Suprapubic skin (tissue), 4 donors: ENCODE measurements around the gene SSBP1. TPM values are rescaled to one million over a fixed set of nuclear protein-coding genes. Genes with fewer than 3 reads are reported as not detected.

Experiments
- DNase-seq, 2 donors: peaks; one replicate each; pipeline ENCODE4 v3.0.0-alpha.2; 2019; ENCODE audit warnings: low spot score in 2 of 2
- H3K27ac ChIP-seq: fragments of 200-600 bp; sonication (generic); one replicate; pipeline ENCODE4 v1.5.1; 2019
- H3K27me3 ChIP-seq: fragments of 200-600 bp; sonication (generic); one replicate; pipeline ENCODE4 v1.5.1; 2019
- H3K36me3 ChIP-seq: fragments of 200-600 bp; sonication (generic); one replicate; pipeline ENCODE4 v1.5.1; 2019
- H3K4me1 ChIP-seq: fragments of 200-600 bp; sonication (generic); one replicate; pipeline ENCODE4 v1.5.1; 2019
- H3K4me3 ChIP-seq: fragments of 200-600 bp; sonication (generic); one replicate; pipeline ENCODE4 v1.5.1; 2019; ENCODE audit warnings: mild to moderate bottlenecking
- H3K9me3 ChIP-seq: fragments of 200-600 bp; sonication (generic); one replicate; pipeline ENCODE4 v1.5.1; 2019
- EP300 ChIP-seq: sonication (generic); formaldehyde crosslinking; IDR thresholded peaks from one replicate; pipeline ENCODE4 v1.6.1; 2017; ENCODE audit warnings: antibody characterized with exemption
- POLR2A ChIP-seq, 2 donors: fragments of 450-650 bp; IDR thresholded peaks; one replicate each; pipeline ENCODE4 v1.6.1; 2017; ENCODE audit warnings: antibody characterized with exemption in 2 of 2, mild to moderate bottlenecking in 2 of 2, moderate library complexity in 2 of 2
- POLR2AphosphoS5 ChIP-seq, 3 donors: sonication (generic); formaldehyde crosslinking; IDR thresholded peaks; one replicate each; pipeline ENCODE4 v1.6.1; 2017; ENCODE audit warnings: antibody characterized with exemption in 3 of 3
- WGBS: methylation state at CpG from one replicate; pipeline ENCODE4 v1.1.5; 2018; 5-methylcytosine and 5-hydroxymethylcytosine counted together
- total RNA-seq, 4 donors: library from RNA; depleted of rRNA; stranded (reverse); fragments of >200 nt; gene quantifications; one replicate each; pipeline ENCODE4 v1.1.0, GENCODE V29; 2016
- TF ChIP-seq, protein P1 (sequence below), 2 donors: fragments of 200-600 bp in 1 of 2; fragments of 450-650 bp in 1 of 2; sonication (generic) in 1 of 2; IDR thresholded peaks; one replicate each; pipeline ENCODE4 v1.5.1; 2016 to 2019; ENCODE audit warnings: antibody characterized with exemption in 2 of 2, mild to moderate bottlenecking in 1 of 2, moderate library complexity in 1 of 2

The SSBP1 gene
- total RNA-seq, 4 donors from 2014 or later: 71.8 to 105 (median 92.8) TPM

DNA sequence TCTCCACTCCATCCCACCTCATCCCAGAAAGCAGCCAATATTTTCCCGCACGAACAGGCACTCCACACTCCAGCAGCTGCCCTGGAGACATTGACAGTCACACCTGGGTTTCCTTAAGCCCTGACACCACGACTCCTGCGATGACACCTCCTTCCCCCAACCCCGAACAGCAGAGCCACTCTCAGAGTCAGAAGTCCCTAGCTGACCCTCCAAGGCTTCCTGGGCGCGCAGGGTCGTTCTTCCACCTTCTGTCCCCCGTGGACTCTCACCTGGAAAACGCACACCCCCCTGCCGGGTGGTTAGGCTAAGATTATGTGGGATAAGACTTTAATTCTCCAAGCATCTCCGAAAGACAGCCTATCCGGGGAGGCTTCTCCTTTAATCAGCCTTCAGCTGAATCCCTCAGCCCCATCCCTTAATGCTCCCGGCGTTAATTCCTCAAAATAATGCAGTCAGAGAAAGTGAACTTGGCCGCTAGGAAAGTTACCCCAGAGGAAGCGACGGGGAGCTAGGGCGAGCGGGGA is 37.2 kb upstream of the SSBP1 start:
- Histone ChIP-seq H3K27ac (peak overlapping the region; percentile 80), H3K27me3 (no peaks in the 10 kb centered on the region), H3K36me3 (no peaks in the 10 kb centered on the region), H3K4me1 (peaks cover 35% of the 10 kb centered on the region), H3K9me3 (no peaks in the 10 kb centered on the region), H3K4me3 (peak overlapping the region; percentile 93)
- TF ChIP-seq EP300: no peak
- TF ChIP-seq, protein P1, sequence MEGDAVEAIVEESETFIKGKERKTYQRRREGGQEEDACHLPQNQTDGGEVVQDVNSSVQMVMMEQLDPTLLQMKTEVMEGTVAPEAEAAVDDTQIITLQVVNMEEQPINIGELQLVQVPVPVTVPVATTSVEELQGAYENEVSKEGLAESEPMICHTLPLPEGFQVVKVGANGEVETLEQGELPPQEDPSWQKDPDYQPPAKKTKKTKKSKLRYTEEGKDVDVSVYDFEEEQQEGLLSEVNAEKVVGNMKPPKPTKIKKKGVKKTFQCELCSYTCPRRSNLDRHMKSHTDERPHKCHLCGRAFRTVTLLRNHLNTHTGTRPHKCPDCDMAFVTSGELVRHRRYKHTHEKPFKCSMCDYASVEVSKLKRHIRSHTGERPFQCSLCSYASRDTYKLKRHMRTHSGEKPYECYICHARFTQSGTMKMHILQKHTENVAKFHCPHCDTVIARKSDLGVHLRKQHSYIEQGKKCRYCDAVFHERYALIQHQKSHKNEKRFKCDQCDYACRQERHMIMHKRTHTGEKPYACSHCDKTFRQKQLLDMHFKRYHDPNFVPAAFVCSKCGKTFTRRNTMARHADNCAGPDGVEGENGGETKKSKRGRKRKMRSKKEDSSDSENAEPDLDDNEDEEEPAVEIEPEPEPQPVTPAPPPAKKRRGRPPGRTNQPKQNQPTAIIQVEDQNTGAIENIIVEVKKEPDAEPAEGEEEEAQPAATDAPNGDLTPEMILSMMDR (IDR thresholded peaks at IDR 0.05): no peak
- no peak for TF ChIP-seq POLR2A (IDR thresholded peaks at IDR 0.05)
- TF ChIP-seq POLR2AphosphoS5 (IDR thresholded peaks at IDR 0.05): no peak
- WGBS: 13% methylated on average over 16 of the region's 20 CpGs
- no peak for DNase-seq

DNA sequence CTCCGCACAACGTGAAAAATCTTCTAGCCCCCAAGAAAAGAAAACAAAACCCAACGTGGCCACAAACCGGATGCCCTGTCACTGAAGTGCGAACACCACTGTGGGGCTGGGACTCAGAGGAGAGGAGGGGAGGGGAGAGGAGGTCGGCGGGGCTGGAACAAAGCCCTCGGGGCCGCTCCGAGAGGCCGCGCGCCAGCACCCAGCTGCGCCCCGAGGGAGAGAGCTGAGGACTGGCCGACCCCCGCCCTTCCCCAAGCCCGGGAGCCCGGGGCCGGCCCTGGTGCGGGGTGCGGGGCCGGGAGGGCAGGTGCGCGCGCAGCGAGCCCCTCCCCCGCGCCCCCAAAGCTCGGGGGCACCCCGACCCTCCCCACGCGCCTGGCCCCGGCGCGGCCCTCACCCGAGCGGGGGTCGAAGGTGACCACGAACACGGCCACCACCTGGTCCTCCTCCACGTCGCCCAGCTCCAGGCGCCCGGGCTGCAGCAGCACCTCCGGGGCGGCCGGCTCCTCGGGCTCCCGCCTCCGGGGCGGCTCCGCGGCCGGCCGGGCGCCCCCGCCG is 36.6 kb upstream of the SSBP1 start:
- WGBS: 0% methylated on average over 6 of the region's 59 CpGs
- DNase-seq: peak in 1 of 2 donors; percentile 82

DNA sequence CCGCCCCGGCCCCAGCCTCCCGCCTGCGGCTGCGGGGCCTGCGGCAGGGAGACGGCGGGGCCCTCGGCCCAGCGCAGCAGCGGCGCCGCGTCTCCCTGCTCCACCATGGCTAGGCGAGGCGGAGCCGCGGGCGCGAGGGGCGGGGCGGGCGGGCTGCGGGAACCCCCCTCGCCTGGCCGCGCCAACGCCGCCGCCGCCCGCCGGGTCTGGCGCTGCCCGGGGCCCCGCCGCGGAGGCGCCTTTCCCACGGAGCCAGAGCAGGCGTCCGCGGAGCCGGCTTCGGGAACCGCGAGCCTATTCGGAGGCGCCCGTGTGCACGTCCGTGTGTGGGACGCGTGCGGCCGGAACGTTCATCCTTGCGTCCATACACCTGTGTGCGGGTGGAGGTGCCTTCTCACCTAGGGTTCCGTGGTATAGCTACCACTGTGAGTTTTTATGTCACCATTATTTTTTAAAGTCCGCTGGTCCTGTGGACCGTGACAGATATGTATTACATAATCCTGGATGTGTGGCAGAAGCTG is 36.1 kb upstream of the SSBP1 start, which contains the start of gene DENND11:
TSS of gene DENND11 (minus strand) at position 120 of the 521 bp plus-strand sequence. CDS start at position 107, 13 bp downstream.
- WGBS: 0% methylated on average over 4 of the region's 62 CpGs
- no peaks in the 10 kb centered on the region for H3K9me3 ChIP-seq
- H3K4me1 ChIP-seq: peaks cover 43% of the 10 kb centered on the region
- peak within 1 kb of the TSS; percentile 93 for H3K4me3 ChIP-seq
- TF ChIP-seq EP300 (no peak), POLR2A (IDR thresholded peaks at IDR 0.05) (no peak), POLR2AphosphoS5 (IDR thresholded peaks at IDR 0.05) (no peak)
- TF ChIP-seq, protein P1 (IDR thresholded peaks at IDR 0.05): no peak
- no peaks in the 10 kb centered on the region for H3K36me3 ChIP-seq
- H3K27me3 ChIP-seq: no peaks in the 10 kb centered on the region
- no peak for DNase-seq
- peak within 1 kb of the TSS; percentile 80 for H3K27ac ChIP-seq

More for the DNA sequence above, 36.6 kb upstream of the SSBP1 start:
- Histone ChIP-seq H3K27ac (peak overlapping the region; percentile 80), H3K9me3 (no peaks in the 10 kb centered on the region), H3K36me3 (no peaks in the 10 kb centered on the region), H3K27me3 (no peaks in the 10 kb centered on the region), H3K4me1 (peaks cover 40% of the 10 kb centered on the region), H3K4me3 (peak overlapping the region; percentile 93)
- TF ChIP-seq EP300: no peak
- TF ChIP-seq, protein P1 (IDR thresholded peaks at IDR 0.05): no peak
- TF ChIP-seq POLR2AphosphoS5 (IDR thresholded peaks at IDR 0.05): no peak
- no peak for TF ChIP-seq POLR2A (IDR thresholded peaks at IDR 0.05)

DNA sequence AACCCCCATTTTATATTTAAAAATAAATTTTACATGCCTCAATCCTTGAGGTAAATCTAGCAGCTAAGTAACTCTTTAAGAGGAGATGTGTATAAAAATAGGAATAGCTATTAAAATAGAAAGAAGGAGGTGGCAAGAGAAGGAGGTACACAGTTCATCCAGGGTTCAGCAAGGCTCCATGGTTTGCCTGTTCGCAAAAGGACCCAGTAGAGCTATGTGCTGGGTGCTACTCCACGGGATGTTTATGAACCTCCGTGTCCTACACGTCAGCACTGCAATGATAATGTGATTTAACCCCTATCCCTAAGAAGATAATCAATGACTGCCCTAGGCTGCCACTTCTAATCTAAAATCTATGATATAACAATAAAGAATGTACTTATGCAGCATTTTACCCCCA is 35.3 kb upstream of the SSBP1 start:
- Histone ChIP-seq H3K27me3 (no peaks in the 10 kb centered on the region), H3K4me1 (peaks cover 43% of the 10 kb centered on the region), H3K27ac (no peak overlapping the region), H3K36me3 (no peaks in the 10 kb centered on the region), H3K9me3 (no peaks in the 10 kb centered on the region), H3K4me3 (peak overlapping the region; percentile 93)
- TF ChIP-seq POLR2A (IDR thresholded peaks at IDR 0.05): no peak
- DNase-seq: no peak
- 86% methylated on average over 4 of the region's 4 CpGs for WGBS

DNA sequence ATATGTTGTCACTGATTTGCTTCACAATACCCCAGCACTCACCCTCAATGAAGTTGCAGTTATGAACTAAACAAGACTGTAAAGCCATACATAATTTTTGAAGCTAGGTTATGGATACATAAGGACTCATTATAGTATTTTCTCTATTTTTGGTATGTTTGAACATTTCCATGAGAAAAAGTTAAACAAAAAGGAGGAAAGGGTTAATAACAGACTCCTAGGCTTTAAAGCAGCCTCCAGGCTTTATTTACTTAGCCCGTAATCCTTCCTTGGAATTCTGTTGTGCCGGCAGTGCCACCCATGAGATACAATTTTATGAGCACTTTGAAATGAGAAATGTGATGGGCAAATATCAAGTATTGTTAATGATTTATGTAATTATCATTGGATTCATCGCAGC is 34.0 kb upstream of the SSBP1 start:
- H3K36me3 ChIP-seq: no peaks in the 10 kb centered on the region
- H3K9me3 ChIP-seq: no peaks in the 10 kb centered on the region
- TF ChIP-seq POLR2A (IDR thresholded peaks at IDR 0.05) (no peak), EP300 (no peak), POLR2AphosphoS5 (IDR thresholded peaks at IDR 0.05) (no peak)
- TF ChIP-seq, protein P1 (IDR thresholded peaks at IDR 0.05): no peak
- no peak overlapping the region for H3K27ac ChIP-seq
- H3K4me3 ChIP-seq: no peak overlapping the region
- H3K27me3 ChIP-seq: no peaks in the 10 kb centered on the region
- no peak for DNase-seq
- WGBS: 74% methylated on average over 3 of the region's 3 CpGs
- H3K4me1 ChIP-seq: peaks cover 37% of the 10 kb centered on the region
